Effector memory CD4-positive, alpha-beta T cell (primary cell): ENCODE measurements around the gene KIAA0586.

Source experiments
- DNase-seq, 3 donors: peaks; one replicate each; pipeline ENCODE4 v3.0.0-alpha.2; 2020
- H3K27ac ChIP-seq: 2 replicates; pipeline ENCODE4 v1.7.0; 2013; ENCODE audit warnings: mild to moderate bottlenecking, low read length, moderate library complexity; ENCODE audit not compliant: insufficient read depth, poor library complexity, severe bottlenecking
- H3K27me3 ChIP-seq: replicated peaks from 2 replicates; pipeline ENCODE4 v1.7.0; 2013; ENCODE audit warnings: mild to moderate bottlenecking, low read length; ENCODE audit not compliant: insufficient read depth, control insufficient read depth, poor library complexity, severe bottlenecking
- H3K36me3 ChIP-seq: 2 replicates; pipeline ENCODE4 v1.7.0; 2013; ENCODE audit warnings: mild to moderate bottlenecking, low read length, moderate library complexity; ENCODE audit not compliant: control insufficient read depth, insufficient read depth
- H3K4me1 ChIP-seq: 2 replicates; pipeline ENCODE4 v1.7.0; 2013; ENCODE audit warnings: low read length, mild to moderate bottlenecking; ENCODE audit not compliant: control insufficient read depth, insufficient read depth, poor library complexity, severe bottlenecking
- H3K4me3 ChIP-seq: 2 replicates; pipeline ENCODE4 v1.7.0; 2013; ENCODE audit warnings: low read length, low read depth, mild to moderate bottlenecking; ENCODE audit not compliant: insufficient read depth, poor library complexity, severe bottlenecking
- H3K9me3 ChIP-seq: 2 replicates; pipeline ENCODE4 v1.7.0; 2013; ENCODE audit warnings: mild to moderate bottlenecking, low read length, moderate library complexity; ENCODE audit not compliant: control insufficient read depth

The KIAA0586 gene

DNA sequence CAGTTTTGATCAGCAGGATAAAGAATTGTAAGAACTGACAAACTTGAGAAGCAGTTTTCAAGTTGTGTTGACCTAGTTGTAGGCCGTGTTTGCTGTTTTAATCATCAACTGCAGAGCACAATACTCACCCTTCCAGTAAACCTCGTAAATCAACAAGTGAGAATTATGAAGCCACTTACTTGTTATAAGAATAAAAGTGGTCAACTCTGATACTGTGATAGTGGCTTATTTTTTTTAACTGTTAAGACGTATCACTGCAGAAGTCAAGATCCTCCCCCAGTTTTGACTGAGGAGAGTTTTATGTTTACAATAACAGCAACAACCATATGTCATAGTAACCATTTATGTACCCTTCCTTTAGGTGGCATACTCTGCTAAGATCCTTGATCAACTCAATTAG, 109.5 kb downstream of the KIAA0586 start:
- no peak overlapping the region for H3K4me3 ChIP-seq
- no peaks in the 10 kb centered on the region for H3K4me1 ChIP-seq
- H3K36me3 ChIP-seq, result no peaks in the 10 kb centered on the region
- no peak overlapping the region for H3K27ac ChIP-seq
- no peaks in the 10 kb centered on the region for H3K27me3 ChIP-seq
- H3K9me3 ChIP-seq, result no peaks in the 10 kb centered on the region
- DNase-seq, result no peak

GRCh38 chr14:58540749-58541632, 113.5 kb downstream of the KIAA0586 start:
- no peaks in the 10 kb centered on the region for H3K9me3 ChIP-seq
- no peak for DNase-seq
- H3K4me1 ChIP-seq, result no peaks in the 10 kb centered on the region
- H3K27ac ChIP-seq, result no peak overlapping the region
- H3K27me3 ChIP-seq, result no peaks in the 10 kb centered on the region
- no peak overlapping the region for H3K4me3 ChIP-seq
- H3K36me3 ChIP-seq, result no peaks in the 10 kb centered on the region

DNA sequence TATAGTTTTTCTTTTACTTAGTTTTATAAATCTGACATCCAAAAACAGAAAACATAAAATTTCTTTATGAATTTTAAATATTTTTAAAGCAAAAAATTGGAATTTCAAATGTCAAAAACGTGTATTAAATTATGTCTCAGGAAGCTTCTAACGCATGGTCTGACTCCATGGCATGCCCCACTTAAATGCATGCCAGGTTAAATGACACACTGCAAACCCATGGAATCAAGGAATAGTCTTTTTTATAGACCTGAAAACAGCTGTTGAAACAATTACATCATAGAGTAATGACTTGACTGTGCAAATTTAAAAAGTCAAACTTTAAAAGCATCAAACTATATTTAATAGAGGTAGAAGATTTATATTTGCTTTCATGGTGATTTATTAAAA, 114.1 kb downstream of the KIAA0586 start:
- H3K27me3 ChIP-seq, result no peaks in the 10 kb centered on the region
- H3K27ac ChIP-seq, result no peak overlapping the region
- no peaks in the 10 kb centered on the region for H3K36me3 ChIP-seq
- H3K9me3 ChIP-seq, result no peaks in the 10 kb centered on the region
- H3K4me1 ChIP-seq, result no peaks in the 10 kb centered on the region
- DNase-seq, result no peak
- no peak overlapping the region for H3K4me3 ChIP-seq

DNA sequence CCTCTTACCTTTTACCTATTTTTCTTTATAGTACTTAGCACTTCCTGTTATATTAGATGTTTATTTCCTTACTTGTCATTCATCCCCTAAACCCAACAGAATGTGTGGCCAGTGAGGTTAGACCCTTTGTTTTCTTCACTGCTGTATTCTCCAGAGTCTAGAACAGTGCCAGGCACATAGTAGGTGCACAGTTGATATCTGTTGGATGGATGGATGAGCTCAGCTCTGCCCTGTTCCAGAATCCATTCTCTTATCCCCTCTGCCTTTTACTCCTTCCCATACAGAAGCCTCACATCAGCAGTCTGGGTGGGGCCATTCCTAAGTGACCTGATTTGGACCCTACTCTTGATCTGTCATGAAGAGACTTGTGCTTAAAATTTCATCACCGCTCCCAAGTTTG, 115.7 kb downstream of the KIAA0586 start:
- DNase-seq, result no peak
- Histone ChIP-seq H3K27ac (no peak overlapping the region), H3K4me1 (no peaks in the 10 kb centered on the region), H3K9me3 (no peaks in the 10 kb centered on the region), H3K4me3 (no peak overlapping the region), H3K36me3 (no peaks in the 10 kb centered on the region), H3K27me3 (no peaks in the 10 kb centered on the region)

- Histone ChIP-seq H3K27me3 (no peaks in the 10 kb centered on the region), H3K27ac (no peak overlapping the region), H3K4me1 (no peaks in the 10 kb centered on the region), H3K4me3 (no peak overlapping the region), H3K9me3 (no peaks in the 10 kb centered on the region), H3K36me3 (no peaks in the 10 kb centered on the region)
- DNase-seq, result no peak
Measured at GRCh38 chr14:58547649-58548048, 120.1 kb downstream of the KIAA0586 start.

DNA sequence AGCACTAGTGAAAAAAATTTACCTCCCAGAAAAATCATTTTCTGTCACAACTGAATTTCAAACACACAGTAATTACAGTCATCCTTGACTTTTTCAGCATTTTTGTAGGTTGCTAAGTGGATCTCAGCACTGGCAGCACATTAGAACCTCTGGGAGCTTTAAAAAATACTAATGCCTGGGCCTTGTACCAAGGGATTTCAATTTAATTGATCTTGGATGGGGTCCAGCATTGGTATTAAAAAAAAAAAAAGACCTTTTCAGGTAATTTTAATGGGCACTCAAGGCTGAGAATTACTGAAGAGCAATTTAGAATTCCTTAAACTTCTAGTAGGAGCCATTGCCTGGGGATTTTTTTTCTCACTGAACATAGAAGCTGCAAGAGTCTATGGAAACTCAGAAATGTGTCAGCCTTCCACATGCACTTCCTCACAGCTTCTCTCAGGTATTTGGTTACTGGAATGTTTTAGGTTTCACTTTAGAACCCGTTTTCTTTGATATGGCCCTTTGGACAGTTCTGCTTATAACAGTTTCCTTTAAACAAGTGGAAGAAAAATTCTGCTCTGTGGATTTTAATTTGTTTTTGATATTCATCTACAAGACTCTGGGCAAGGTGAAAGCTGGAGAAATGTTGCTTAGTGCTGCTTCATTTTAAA, 121.7 kb downstream of the KIAA0586 start:
- H3K4me1 ChIP-seq, result no peaks in the 10 kb centered on the region
- no peak overlapping the region for H3K4me3 ChIP-seq
- H3K27ac ChIP-seq, result no peak overlapping the region
- H3K9me3 ChIP-seq, result no peaks in the 10 kb centered on the region
- H3K27me3 ChIP-seq, result no peaks in the 10 kb centered on the region
- no peaks in the 10 kb centered on the region for H3K36me3 ChIP-seq
- DNase-seq, result no peak

DNA sequence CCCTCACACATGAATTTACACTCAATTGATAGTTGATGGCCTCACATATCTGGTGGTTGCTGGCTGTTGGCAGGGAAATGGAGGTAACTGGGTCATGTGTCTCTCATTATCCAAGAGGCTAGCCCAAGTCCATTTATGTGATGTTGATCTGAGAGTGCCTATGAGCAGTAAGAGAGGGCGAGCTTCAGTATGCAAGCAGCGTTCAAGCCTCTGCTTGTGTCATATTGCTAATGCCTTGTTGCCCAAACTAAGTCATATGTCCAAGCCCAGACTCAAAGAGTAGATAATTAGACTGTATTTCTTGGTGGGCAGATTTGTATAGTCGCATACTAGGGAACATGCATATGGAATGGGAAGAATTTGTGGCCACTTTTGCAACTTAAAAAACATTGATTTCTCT, 126.4 kb downstream of the KIAA0586 start:
- DNase-seq, result no peak
- Histone ChIP-seq H3K4me3 (no peak overlapping the region), H3K27ac (no peak overlapping the region), H3K27me3 (no peaks in the 10 kb centered on the region), H3K36me3 (no peaks in the 10 kb centered on the region), H3K9me3 (no peaks in the 10 kb centered on the region), H3K4me1 (no peaks in the 10 kb centered on the region)

DNA sequence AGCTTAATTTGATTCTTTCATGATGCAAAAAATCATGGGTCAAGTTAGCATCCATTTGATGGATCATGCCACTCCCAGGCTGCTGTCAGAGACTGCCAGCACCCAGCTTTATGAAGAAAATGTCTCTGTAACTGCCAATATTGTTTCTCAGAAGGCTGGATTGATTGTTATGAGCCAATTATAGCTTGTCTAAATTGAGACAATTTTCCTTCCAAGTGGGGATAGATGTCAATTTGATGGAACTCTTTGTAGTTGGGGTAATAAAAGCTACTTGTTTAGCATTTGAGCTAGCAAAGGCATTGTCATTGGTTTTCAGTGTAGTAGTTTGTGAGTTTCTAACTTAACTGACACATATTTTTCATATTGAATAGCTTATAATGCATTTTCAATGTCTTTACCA, 128.1 kb downstream of the KIAA0586 start:
- no peak overlapping the region for H3K4me3 ChIP-seq
- no peak for DNase-seq
- no peaks in the 10 kb centered on the region for H3K27me3 ChIP-seq
- H3K36me3 ChIP-seq, result no peaks in the 10 kb centered on the region
- no peaks in the 10 kb centered on the region for H3K9me3 ChIP-seq
- H3K4me1 ChIP-seq, result no peaks in the 10 kb centered on the region
- no peak overlapping the region for H3K27ac ChIP-seq

DNA sequence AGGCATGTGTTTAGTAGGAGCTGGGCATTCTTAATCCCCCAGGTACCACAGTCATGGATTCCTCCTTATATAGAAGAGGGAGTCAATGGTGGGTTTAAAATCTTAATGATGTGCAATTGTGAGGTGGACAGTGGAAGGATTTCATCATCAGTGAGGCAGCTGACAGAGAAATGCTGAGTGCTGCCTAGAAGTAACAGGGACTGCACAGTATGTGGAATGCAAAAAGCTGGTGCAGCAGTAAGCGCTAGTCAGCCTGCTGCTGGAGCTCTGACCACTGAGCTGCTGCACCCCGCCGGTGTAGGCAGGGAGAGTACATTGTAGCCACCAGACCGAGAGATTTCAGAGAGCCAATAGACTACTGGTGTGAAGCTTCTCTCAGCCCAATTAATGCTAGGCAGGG, 129.7 kb downstream of the KIAA0586 start:
- Histone ChIP-seq H3K36me3 (no peaks in the 10 kb centered on the region), H3K4me1 (no peaks in the 10 kb centered on the region), H3K27me3 (no peaks in the 10 kb centered on the region), H3K27ac (no peak overlapping the region), H3K4me3 (no peak overlapping the region), H3K9me3 (no peaks in the 10 kb centered on the region)
- no peak for DNase-seq

GRCh38 chr14:58560208-58560607, 132.7 kb downstream of the KIAA0586 start:
- Histone ChIP-seq H3K36me3 (no peaks in the 10 kb centered on the region), H3K4me3 (no peak overlapping the region), H3K27ac (no peak overlapping the region), H3K4me1 (no peaks in the 10 kb centered on the region), H3K9me3 (no peaks in the 10 kb centered on the region), H3K27me3 (no peaks in the 10 kb centered on the region)
- no peak for DNase-seq
